Thoracic aorta (tissue), 2 donors: ENCODE results near the gene NT5DC1. TPM values are rescaled to one million over a fixed set of nuclear protein-coding genes. Genes with fewer than 3 reads are reported as not detected.

Experiments used
- ATAC-seq: fragments of 150-250 bp; one replicate; pipeline ENCODE4 v1.8.0; 2017; ENCODE audit warnings: low read depth; ENCODE audit not compliant: insufficient number of reproducible peaks, low FRiP score
- DNase-seq: peaks from one replicate; pipeline ENCODE4 v3.0.0-alpha.2; 2020; ENCODE audit warnings: low spot score
- H3K27ac ChIP-seq, 2 donors: fragments of 200-600 bp; sonication (generic); 1 replicate in 1 of 2; 2 replicates in 1 of 2; pipeline ENCODE4 v1.5.1; 2016; ENCODE audit warnings: mild to moderate bottlenecking in 2 of 2, moderate library complexity in 2 of 2
- H3K27me3 ChIP-seq: fragments of 200-600 bp; sonication (generic); replicated peaks from 2 replicates; pipeline ENCODE4 v1.6.0; 2016; ENCODE audit warnings: mild to moderate bottlenecking; ENCODE audit not compliant: insufficient read depth
- H3K36me3 ChIP-seq: fragments of 200-600 bp; sonication (generic); one replicate; pipeline ENCODE4 v1.5.1; 2016
- H3K4me1 ChIP-seq, 2 donors: fragments of 200-600 bp; sonication (generic); 1 replicate in 1 of 2; 2 replicates in 1 of 2; pipeline versions ENCODE4 v1.5.1 to v1.6.0; 2016; ENCODE audit warnings: low read depth in 2 of 2, mild to moderate bottlenecking in 1 of 2; ENCODE audit not compliant: control insufficient read depth in 1 of 2
- H3K4me3 ChIP-seq: fragments of 200-600 bp; sonication (generic); 2 replicates; pipeline ENCODE4 v1.5.1; 2016; ENCODE audit warnings: mild to moderate bottlenecking
- H3K9me3 ChIP-seq: fragments of 200-600 bp; sonication (generic); 2 replicates; pipeline ENCODE4 v1.5.1; 2016
- total RNA-seq, 2 donors: library from RNA; depleted of rRNA; stranded (reverse); fragments of >200 nt; gene quantifications; one replicate each; pipeline versions ENCODE4 v1.1.0 to v1.2.3, GENCODE V29; 2016
- TF ChIP-seq, protein P1 (sequence below): fragments of 200-600 bp; sonication (generic); IDR thresholded peaks from one replicate; pipeline ENCODE4 v1.5.1; 2019; ENCODE audit warnings: antibody characterized with exemption

The NT5DC1 gene
- total RNA-seq, 2 donors from 2014 or later: 15.4 to 25.0 TPM

DNA sequence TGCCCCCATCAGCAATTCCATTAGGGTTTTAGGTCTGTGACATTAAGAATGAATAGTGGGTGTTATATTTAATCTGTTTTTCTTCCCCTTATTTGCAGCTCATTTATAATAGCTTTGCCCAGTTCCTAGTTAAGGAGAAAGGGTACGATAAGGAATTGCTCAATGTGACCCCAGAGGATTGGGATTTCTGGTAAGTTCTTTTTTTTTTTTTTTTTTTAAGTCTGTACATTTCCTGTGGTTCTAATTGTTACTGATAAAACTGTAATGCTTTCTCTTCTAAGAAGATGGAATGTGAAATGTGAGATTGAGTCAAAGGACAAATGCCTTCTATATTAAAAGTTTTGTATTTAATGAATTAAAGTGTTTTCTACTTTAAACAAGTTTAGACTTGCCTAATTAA, 5.5 kb downstream of the NT5DC1 start:
- no peaks in the 10 kb centered on the region for H3K9me3 ChIP-seq
- ATAC-seq: no peak
- H3K4me1 ChIP-seq: peaks cover 43 to 56% of the 10 kb centered on the region in 2 donors
- H3K4me3 ChIP-seq: no peak overlapping the region
- peaks cover 19% of the 10 kb centered on the region for H3K36me3 ChIP-seq
- no peak for DNase-seq
- H3K27me3 ChIP-seq: no peaks in the 10 kb centered on the region
- TF ChIP-seq, protein P1, sequence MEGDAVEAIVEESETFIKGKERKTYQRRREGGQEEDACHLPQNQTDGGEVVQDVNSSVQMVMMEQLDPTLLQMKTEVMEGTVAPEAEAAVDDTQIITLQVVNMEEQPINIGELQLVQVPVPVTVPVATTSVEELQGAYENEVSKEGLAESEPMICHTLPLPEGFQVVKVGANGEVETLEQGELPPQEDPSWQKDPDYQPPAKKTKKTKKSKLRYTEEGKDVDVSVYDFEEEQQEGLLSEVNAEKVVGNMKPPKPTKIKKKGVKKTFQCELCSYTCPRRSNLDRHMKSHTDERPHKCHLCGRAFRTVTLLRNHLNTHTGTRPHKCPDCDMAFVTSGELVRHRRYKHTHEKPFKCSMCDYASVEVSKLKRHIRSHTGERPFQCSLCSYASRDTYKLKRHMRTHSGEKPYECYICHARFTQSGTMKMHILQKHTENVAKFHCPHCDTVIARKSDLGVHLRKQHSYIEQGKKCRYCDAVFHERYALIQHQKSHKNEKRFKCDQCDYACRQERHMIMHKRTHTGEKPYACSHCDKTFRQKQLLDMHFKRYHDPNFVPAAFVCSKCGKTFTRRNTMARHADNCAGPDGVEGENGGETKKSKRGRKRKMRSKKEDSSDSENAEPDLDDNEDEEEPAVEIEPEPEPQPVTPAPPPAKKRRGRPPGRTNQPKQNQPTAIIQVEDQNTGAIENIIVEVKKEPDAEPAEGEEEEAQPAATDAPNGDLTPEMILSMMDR: no peak
- no peak overlapping the region for H3K27ac ChIP-seq

DNA sequence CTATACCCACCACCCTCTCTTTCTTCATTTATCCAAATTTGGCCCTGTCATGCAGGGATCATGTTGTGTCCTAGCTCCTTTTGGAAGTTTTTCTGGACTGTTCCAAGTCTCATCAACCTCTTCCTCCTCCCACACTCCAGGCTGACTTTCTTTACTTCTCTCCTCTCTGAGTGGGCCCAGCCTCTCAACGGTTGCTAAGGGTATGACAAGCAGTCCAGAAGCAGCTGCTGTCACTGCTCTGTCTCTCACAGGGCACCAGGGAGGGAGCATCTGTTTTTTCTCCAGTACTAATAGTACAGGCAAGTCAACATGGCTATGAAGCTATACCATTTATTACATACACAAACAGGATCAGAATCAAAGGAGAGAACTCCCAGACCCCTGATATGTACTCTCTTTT, 8.2 kb downstream of the NT5DC1 start:
- no peak for ATAC-seq
- no peak for DNase-seq
- Histone ChIP-seq H3K36me3 (peaks cover 27% of the 10 kb centered on the region), H3K4me1 (peaks cover 22 to 32% of the 10 kb centered on the region in 2 donors), H3K4me3 (no peak overlapping the region), H3K27ac (no peak overlapping the region), H3K9me3 (no peaks in the 10 kb centered on the region), H3K27me3 (no peaks in the 10 kb centered on the region)
- TF ChIP-seq, protein P1: no peak

DNA sequence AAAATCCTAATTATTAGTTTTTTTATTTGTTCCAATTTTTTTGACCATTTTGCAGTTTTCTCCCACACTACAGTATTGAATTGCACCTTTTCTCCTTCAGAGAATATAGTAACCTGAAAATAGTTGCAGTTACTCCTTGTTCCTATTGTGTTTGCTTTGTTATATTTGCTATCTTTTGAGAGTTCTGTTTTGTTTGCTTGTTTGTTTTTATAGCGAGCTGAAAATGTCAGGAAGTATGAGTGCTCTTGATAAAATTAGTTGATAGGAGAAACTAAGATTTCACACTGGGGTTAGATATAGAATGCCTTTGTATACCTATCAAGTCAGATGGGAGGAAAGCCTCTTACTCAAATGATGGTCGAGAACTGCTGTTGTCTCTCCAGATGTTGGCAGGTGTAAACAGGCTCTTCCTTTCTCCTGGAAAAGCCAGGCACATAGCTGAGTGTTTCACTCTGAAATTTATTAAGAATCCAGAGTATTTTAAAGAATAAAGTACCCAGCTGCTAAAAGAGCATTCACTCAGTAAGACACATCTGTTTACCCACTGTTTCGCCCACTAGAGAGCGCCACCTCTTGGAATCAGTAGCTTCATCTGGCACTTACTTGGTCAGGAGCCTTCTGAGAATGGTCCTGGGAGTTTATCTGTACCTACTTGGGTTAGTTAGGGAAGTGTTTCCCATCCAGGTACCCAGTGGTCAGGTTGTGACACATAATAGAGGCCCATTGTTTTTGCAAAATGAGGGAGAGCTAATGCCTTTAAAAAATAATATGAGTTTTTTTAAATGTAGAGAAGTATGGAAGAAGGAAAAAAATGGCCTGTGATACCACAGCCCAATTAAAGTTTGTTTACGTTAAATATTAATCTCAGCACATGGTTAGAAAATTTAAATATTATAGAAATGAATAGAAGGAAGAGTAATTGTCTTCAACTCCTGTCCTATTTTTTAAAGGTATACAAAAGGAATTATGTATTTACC, 11.2 kb downstream of the NT5DC1 start:
- Histone ChIP-seq H3K36me3 (peaks cover 32% of the 10 kb centered on the region), H3K4me3 (no peak overlapping the region), H3K9me3 (no peaks in the 10 kb centered on the region), H3K27me3 (no peaks in the 10 kb centered on the region), H3K27ac (no peak overlapping the region), H3K4me1 (peaks cover 2 to 16% of the 10 kb centered on the region in 2 donors)
- no peak for DNase-seq
- no peak for ATAC-seq
- TF ChIP-seq, protein P1: peak; percentile 19

GRCh38 chr6:116113386-116113785, 12.7 kb downstream of the NT5DC1 start:
- no peak for DNase-seq
- TF ChIP-seq, protein P1: no peak
- Histone ChIP-seq H3K27me3 (no peaks in the 10 kb centered on the region), H3K4me1 (peaks cover 0 to 14% of the 10 kb centered on the region in 2 donors), H3K36me3 (peaks cover 37% of the 10 kb centered on the region), H3K9me3 (no peaks in the 10 kb centered on the region), H3K4me3 (no peak overlapping the region), H3K27ac (no peak overlapping the region)
- no peak for ATAC-seq

DNA sequence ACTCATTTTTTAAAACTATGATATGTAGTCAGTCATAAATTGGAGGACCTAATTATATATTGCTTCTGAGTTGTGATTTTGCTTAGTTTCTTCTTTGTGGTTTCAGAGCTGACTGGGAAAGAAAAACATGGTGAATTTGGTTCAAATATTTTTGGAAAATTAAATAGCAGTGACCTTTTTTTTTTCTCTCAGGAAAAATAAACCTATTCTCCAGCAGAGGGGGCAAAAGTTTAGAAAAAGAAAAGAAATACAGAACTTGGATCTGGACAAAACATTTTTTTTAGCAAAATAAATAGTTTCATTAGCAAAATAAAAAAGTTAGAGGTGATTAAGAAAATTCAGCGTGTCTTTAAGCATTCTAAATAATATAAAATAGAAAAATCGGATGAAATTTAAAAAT, 15.1 kb downstream of the NT5DC1 start:
- no peak overlapping the region for H3K27ac ChIP-seq
- H3K4me3 ChIP-seq: no peak overlapping the region
- peaks cover 0 to 14% of the 10 kb centered on the region in 2 donors for H3K4me1 ChIP-seq
- ATAC-seq (no peak), DNase-seq (no peak)
- H3K36me3 ChIP-seq: peaks cover 25% of the 10 kb centered on the region
- TF ChIP-seq, protein P1: peak; percentile 32
- H3K27me3 ChIP-seq: no peaks in the 10 kb centered on the region
- no peaks in the 10 kb centered on the region for H3K9me3 ChIP-seq
